ENCODE results near the gene SMIM23. TPM values are rescaled to one million over a fixed set of nuclear protein-coding genes. Genes with fewer than 3 reads are reported as not detected.
A peak's percentile ranks its signal among the peaks of the same experiment; 100 is the strongest.

The SMIM23 gene
- total RNA-seq (2014; rRNA removed; shearing (Covaris generic); ENCODE audit: low replicate concordance), result not detected in 2 replicates

- H3K27me3 ChIP-seq, result no peaks in the 10 kb centered on the region
- no peak within 1 kb of the TSS for H3K4me3 ChIP-seq
Observed at GRCh38 chr5:171785517-171785916, at the start of gene SMIM23. Gene SMIM23, plus strand, starts transcription at chr5:171785817. Its CDS starts 55 bp downstream, at chr5:171785872.

GRCh38 chr5:171736976-171737891 is 48.4 kb upstream of the SMIM23 start:
- H3K36me3 ChIP-seq, result no peaks in the 10 kb centered on the region
- peak; percentile 81 for DNase-seq
- no peaks in the 10 kb centered on the region for H3K9me3 ChIP-seq
- no peak overlapping the region for H3K4me3 ChIP-seq
- no peaks in the 10 kb centered on the region for H3K27me3 ChIP-seq

More at GRCh38 chr5:171785517-171785916, at the start of gene SMIM23:
- Histone ChIP-seq H3K9me3 (no peaks in the 10 kb centered on the region), H3K36me3 (no peaks in the 10 kb centered on the region)
- DNase-seq, result no peak

- no peak for DNase-seq
- no peak overlapping the region for H3K4me3 ChIP-seq
- no peaks in the 10 kb centered on the region for H3K27me3 ChIP-seq
- no peaks in the 10 kb centered on the region for H3K9me3 ChIP-seq
- H3K36me3 ChIP-seq, result no peaks in the 10 kb centered on the region
Observed at GRCh38 chr5:171738501-171738900, 47.1 kb upstream of the SMIM23 start.

GRCh38 chr5:171739271-171739670 is 46.3 kb upstream of the SMIM23 start:
- Histone ChIP-seq H3K27me3 (no peaks in the 10 kb centered on the region), H3K36me3 (no peaks in the 10 kb centered on the region), H3K9me3 (no peaks in the 10 kb centered on the region), H3K4me3 (no peak overlapping the region)
- no peak for DNase-seq

GRCh38 chr5:171743436-171744076 is 42.1 kb upstream of the SMIM23 start:
- no peak for DNase-seq
- no peak overlapping the region for H3K4me3 ChIP-seq
- no peaks in the 10 kb centered on the region for H3K36me3 ChIP-seq
- no peaks in the 10 kb centered on the region for H3K27me3 ChIP-seq
- H3K9me3 ChIP-seq, result no peaks in the 10 kb centered on the region

GRCh38 chr5:171744264-171744663 is 41.4 kb upstream of the SMIM23 start:
- H3K9me3 ChIP-seq, result no peaks in the 10 kb centered on the region

GRCh38 chr5:171744882-171745281 is 40.7 kb upstream of the SMIM23 start:
- Histone ChIP-seq H3K4me3 (no peak overlapping the region), H3K27me3 (no peaks in the 10 kb centered on the region), H3K36me3 (no peaks in the 10 kb centered on the region), H3K9me3 (no peaks in the 10 kb centered on the region)
- DNase-seq, result no peak

More at GRCh38 chr5:171744264-171744663, 41.4 kb upstream of the SMIM23 start:
- no peaks in the 10 kb centered on the region for H3K36me3 ChIP-seq
- H3K4me3 ChIP-seq, result no peak overlapping the region
- no peak for DNase-seq
- H3K27me3 ChIP-seq, result no peaks in the 10 kb centered on the region

- no peaks in the 10 kb centered on the region for H3K27me3 ChIP-seq
- no peak for DNase-seq
- H3K9me3 ChIP-seq, result no peaks in the 10 kb centered on the region
- no peak overlapping the region for H3K4me3 ChIP-seq
- H3K36me3 ChIP-seq, result no peaks in the 10 kb centered on the region
Observed at GRCh38 chr5:171745602-171746001, 40.0 kb upstream of the SMIM23 start.

GRCh38 chr5:171747061-171747859 is 38.4 kb upstream of the SMIM23 start:
- Histone ChIP-seq H3K27me3 (no peaks in the 10 kb centered on the region), H3K4me3 (no peak overlapping the region), H3K36me3 (no peaks in the 10 kb centered on the region), H3K9me3 (no peaks in the 10 kb centered on the region)
- peak; percentile 59 for DNase-seq

- DNase-seq, result no peak
- Histone ChIP-seq H3K36me3 (no peaks in the 10 kb centered on the region), H3K9me3 (no peaks in the 10 kb centered on the region), H3K27me3 (no peaks in the 10 kb centered on the region), H3K4me3 (no peak overlapping the region)
Observed at GRCh38 chr5:171748720-171749119, 36.9 kb upstream of the SMIM23 start.

GRCh38 chr5:171749365-171749764 is 36.3 kb upstream of the SMIM23 start:
- Histone ChIP-seq H3K9me3 (no peaks in the 10 kb centered on the region), H3K27me3 (no peaks in the 10 kb centered on the region), H3K36me3 (no peaks in the 10 kb centered on the region), H3K4me3 (no peak overlapping the region)
- no peak for DNase-seq

- no peaks in the 10 kb centered on the region for H3K9me3 ChIP-seq
- no peaks in the 10 kb centered on the region for H3K36me3 ChIP-seq
- no peak overlapping the region for H3K4me3 ChIP-seq
- DNase-seq, result peak; percentile 99
- H3K27me3 ChIP-seq, result no peaks in the 10 kb centered on the region
Observed at GRCh38 chr5:171750311-171750788, 35.3 kb upstream of the SMIM23 start.

- H3K27me3 ChIP-seq, result no peaks in the 10 kb centered on the region
- H3K4me3 ChIP-seq, result no peak overlapping the region
- peaks cover 17% of the 10 kb centered on the region for H3K9me3 ChIP-seq
- no peaks in the 10 kb centered on the region for H3K36me3 ChIP-seq
- peak; percentile 92 for DNase-seq
Observed at GRCh38 chr5:171755354-171755821, 30.2 kb upstream of the SMIM23 start.

GRCh38 chr5:171757853-171758535 is 27.6 kb upstream of the SMIM23 start:
- Histone ChIP-seq H3K36me3 (no peaks in the 10 kb centered on the region), H3K27me3 (no peaks in the 10 kb centered on the region), H3K4me3 (no peak overlapping the region), H3K9me3 (peaks cover 22% of the 10 kb centered on the region)
- DNase-seq, result no peak

GRCh38 chr5:171759777-171760176 is 25.8 kb upstream of the SMIM23 start:
- no peak for DNase-seq
- Histone ChIP-seq H3K36me3 (no peaks in the 10 kb centered on the region), H3K4me3 (no peak overlapping the region)

GRCh38 chr5:171762021-171762608 is 23.5 kb upstream of the SMIM23 start:
- H3K27me3 ChIP-seq, result no peaks in the 10 kb centered on the region
- no peaks in the 10 kb centered on the region for H3K36me3 ChIP-seq
- no peak overlapping the region for H3K4me3 ChIP-seq
- no peak for DNase-seq
- H3K9me3 ChIP-seq, result peaks cover 28% of the 10 kb centered on the region

More at GRCh38 chr5:171759777-171760176, 25.8 kb upstream of the SMIM23 start:
- peaks cover 22% of the 10 kb centered on the region for H3K9me3 ChIP-seq
- H3K27me3 ChIP-seq, result no peaks in the 10 kb centered on the region

All from MG63 (cell line).